ENCODE measurements around the gene OLFM2. TPM values are rescaled to one million over a fixed set of nuclear protein-coding genes. Genes with fewer than 3 reads are reported as not detected.

Gene OLFM2
- polyA plus RNA-seq, 1 donor from 2014 or later: 68.6 TPM

DNA sequence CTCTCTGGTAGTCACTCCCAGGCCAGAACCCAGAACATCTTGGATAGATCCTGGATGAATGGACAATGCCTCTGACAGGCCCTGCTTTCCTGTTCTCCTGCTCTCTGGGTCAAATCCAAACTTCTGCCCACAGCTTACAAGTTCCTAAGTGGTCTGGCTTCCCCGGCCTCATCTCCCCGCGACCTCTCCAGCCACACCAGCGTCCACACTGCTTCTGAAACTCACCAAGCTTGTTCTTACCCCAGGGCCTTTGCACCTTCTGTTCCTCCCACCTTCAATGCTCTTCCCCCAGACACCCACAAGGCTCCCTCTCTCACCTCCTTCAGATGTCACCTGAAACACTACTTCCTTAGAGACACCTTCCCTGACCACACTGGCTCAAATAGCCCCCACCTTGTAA, 3.5 kb downstream of the OLFM2 start:
- Histone ChIP-seq H3K9me3 (ENCODE audit: low read length) (no peaks in the 10 kb centered on the region), H3K9ac (ENCODE audit: low read length) (no peak overlapping the region), H3K9me2 (ENCODE audit: insufficient read depth, low read length) (no peaks in the 10 kb centered on the region), H2AFZ (ENCODE audit: low read depth, low read length) (no peak overlapping the region), H3K4me3 (ENCODE audit: low read length) (no peak overlapping the region), H3K4me2 (ENCODE audit: low read length) (no peak overlapping the region), H4K20me1 (ENCODE audit: insufficient read depth) (peaks cover 4% of the 10 kb centered on the region), H3K27ac (ENCODE audit: low read length) (no peak overlapping the region), H3K36me3 (ENCODE audit: insufficient read depth, low read length) (no peaks in the 10 kb centered on the region), H3K27me3 (ENCODE audit: insufficient read depth, low read depth, low read length) (peaks cover 2% of the 10 kb centered on the region), H3F3A (ENCODE audit: insufficient read depth, low read length, poor library complexity, severe bottlenecking) (no peaks in the 10 kb centered on the region), H3K79me2 (replicated peaks; ENCODE audit: insufficient read depth, low read length) (peaks cover 35% of the 10 kb centered on the region)
- no peak for TF ChIP-seq TAF1 (IDR thresholded peaks at IDR 0.05; ENCODE audit: low read depth)
- TF ChIP-seq EZH2 (IDR thresholded peaks at IDR 0.05; ENCODE audit: borderline replicate concordance, insufficient read depth, low read length, poor library complexity, severe bottlenecking): no peak

DNA sequence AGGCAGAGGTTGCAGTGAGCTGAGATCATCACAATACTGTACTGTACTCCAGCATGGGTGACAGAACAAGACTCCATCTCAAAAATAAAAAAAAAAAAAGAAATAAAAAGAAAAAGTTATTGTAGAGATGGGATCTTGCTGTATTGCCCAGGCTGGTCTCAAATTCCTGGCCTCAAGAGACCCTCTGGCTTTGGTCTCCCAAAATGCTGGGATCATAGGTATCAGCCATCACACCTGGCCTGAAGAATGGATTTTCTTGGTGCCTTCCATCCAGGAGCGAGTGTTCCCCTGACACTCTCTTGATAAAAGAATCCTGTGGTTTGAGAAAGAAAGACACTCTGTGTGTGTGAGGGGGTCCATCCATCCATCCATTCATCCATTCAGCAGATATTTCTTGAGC, 4.7 kb downstream of the OLFM2 start:
- Histone ChIP-seq H3K9me3 (ENCODE audit: low read length) (no peaks in the 10 kb centered on the region), H3K4me2 (ENCODE audit: low read length) (no peak overlapping the region), H3K79me2 (replicated peaks; ENCODE audit: insufficient read depth, low read length) (peaks cover 39% of the 10 kb centered on the region), H3K4me3 (ENCODE audit: low read length) (no peak overlapping the region), H2AFZ (ENCODE audit: low read depth, low read length) (no peak overlapping the region), H3F3A (ENCODE audit: insufficient read depth, low read length, poor library complexity, severe bottlenecking) (no peaks in the 10 kb centered on the region), H3K9ac (ENCODE audit: low read length) (no peak overlapping the region), H3K9me2 (ENCODE audit: insufficient read depth, low read length) (no peaks in the 10 kb centered on the region), H3K36me3 (ENCODE audit: insufficient read depth, low read length) (no peaks in the 10 kb centered on the region), H3K27me3 (ENCODE audit: insufficient read depth, low read depth, low read length) (peaks cover 2% of the 10 kb centered on the region), H3K27ac (ENCODE audit: low read length) (no peak overlapping the region), H4K20me1 (ENCODE audit: insufficient read depth) (peaks cover 4% of the 10 kb centered on the region)
- TF ChIP-seq, protein P1, sequence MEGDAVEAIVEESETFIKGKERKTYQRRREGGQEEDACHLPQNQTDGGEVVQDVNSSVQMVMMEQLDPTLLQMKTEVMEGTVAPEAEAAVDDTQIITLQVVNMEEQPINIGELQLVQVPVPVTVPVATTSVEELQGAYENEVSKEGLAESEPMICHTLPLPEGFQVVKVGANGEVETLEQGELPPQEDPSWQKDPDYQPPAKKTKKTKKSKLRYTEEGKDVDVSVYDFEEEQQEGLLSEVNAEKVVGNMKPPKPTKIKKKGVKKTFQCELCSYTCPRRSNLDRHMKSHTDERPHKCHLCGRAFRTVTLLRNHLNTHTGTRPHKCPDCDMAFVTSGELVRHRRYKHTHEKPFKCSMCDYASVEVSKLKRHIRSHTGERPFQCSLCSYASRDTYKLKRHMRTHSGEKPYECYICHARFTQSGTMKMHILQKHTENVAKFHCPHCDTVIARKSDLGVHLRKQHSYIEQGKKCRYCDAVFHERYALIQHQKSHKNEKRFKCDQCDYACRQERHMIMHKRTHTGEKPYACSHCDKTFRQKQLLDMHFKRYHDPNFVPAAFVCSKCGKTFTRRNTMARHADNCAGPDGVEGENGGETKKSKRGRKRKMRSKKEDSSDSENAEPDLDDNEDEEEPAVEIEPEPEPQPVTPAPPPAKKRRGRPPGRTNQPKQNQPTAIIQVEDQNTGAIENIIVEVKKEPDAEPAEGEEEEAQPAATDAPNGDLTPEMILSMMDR (IDR thresholded peaks at IDR 0.05; ENCODE audit: poor library complexity, severe bottlenecking): no peak
- TF ChIP-seq RAD21 (conservative IDR thresholded peaks at IDR 0.05): no peak
- TF ChIP-seq SMC3 (conservative IDR thresholded peaks at IDR 0.05; ENCODE audit: poor library complexity): no peak
- no peak for TF ChIP-seq MXI1 (conservative IDR thresholded peaks at IDR 0.05; ENCODE audit: poor library complexity, severe bottlenecking)
- no peak for TF ChIP-seq EZH2 (IDR thresholded peaks at IDR 0.05; ENCODE audit: borderline replicate concordance, insufficient read depth, low read length, poor library complexity, severe bottlenecking)
- TF ChIP-seq EP300 (conservative IDR thresholded peaks at IDR 0.05; ENCODE audit: poor library complexity, severe bottlenecking): no peak
- TF ChIP-seq TAF1 (IDR thresholded peaks at IDR 0.05; ENCODE audit: low read depth): no peak
- TF ChIP-seq POLR2AphosphoS5 (IDR thresholded peaks at IDR 0.05): no peak
- TF ChIP-seq, protein P2, sequence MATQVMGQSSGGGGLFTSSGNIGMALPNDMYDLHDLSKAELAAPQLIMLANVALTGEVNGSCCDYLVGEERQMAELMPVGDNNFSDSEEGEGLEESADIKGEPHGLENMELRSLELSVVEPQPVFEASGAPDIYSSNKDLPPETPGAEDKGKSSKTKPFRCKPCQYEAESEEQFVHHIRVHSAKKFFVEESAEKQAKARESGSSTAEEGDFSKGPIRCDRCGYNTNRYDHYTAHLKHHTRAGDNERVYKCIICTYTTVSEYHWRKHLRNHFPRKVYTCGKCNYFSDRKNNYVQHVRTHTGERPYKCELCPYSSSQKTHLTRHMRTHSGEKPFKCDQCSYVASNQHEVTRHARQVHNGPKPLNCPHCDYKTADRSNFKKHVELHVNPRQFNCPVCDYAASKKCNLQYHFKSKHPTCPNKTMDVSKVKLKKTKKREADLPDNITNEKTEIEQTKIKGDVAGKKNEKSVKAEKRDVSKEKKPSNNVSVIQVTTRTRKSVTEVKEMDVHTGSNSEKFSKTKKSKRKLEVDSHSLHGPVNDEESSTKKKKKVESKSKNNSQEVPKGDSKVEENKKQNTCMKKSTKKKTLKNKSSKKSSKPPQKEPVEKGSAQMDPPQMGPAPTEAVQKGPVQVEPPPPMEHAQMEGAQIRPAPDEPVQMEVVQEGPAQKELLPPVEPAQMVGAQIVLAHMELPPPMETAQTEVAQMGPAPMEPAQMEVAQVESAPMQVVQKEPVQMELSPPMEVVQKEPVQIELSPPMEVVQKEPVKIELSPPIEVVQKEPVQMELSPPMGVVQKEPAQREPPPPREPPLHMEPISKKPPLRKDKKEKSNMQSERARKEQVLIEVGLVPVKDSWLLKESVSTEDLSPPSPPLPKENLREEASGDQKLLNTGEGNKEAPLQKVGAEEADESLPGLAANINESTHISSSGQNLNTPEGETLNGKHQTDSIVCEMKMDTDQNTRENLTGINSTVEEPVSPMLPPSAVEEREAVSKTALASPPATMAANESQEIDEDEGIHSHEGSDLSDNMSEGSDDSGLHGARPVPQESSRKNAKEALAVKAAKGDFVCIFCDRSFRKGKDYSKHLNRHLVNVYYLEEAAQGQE (IDR thresholded peaks at IDR 0.05; ENCODE audit: borderline replicate concordance): no peak

DNA sequence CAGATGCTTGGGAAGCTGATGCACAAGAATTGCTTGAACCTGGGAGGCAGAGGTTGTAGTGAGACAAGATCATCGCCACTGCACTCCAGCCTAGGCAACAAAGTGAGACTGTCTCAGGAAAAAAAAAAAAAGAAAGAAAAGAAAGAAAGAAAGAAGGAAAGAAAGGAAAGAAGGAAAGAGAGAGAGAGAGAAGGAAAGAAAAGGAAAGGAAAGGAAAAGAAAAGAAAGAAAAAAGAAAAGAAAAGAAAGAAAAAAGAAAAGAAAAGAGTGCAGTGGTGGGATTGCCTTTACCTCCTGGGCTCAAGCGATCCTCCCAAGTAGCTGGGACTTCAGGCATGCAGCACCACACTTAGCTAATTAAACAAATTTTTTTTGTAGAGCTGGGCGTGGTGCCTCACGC, 12.9 kb downstream of the OLFM2 start:
- Histone ChIP-seq H3K9me2 (ENCODE audit: insufficient read depth, low read length) (no peaks in the 10 kb centered on the region), H3F3A (ENCODE audit: insufficient read depth, low read length, poor library complexity, severe bottlenecking) (no peaks in the 10 kb centered on the region), H3K79me2 (replicated peaks; ENCODE audit: insufficient read depth, low read length) (peaks cover 9% of the 10 kb centered on the region), H3K27me3 (ENCODE audit: insufficient read depth, low read depth, low read length) (no peaks in the 10 kb centered on the region), H3K36me3 (ENCODE audit: insufficient read depth, low read length) (no peaks in the 10 kb centered on the region), H2AFZ (ENCODE audit: low read depth, low read length) (no peak overlapping the region), H4K20me1 (ENCODE audit: insufficient read depth) (no peaks in the 10 kb centered on the region), H3K4me2 (ENCODE audit: low read length) (no peak overlapping the region), H3K9me3 (ENCODE audit: low read length) (no peaks in the 10 kb centered on the region), H3K9ac (ENCODE audit: low read length) (no peak overlapping the region), H3K27ac (ENCODE audit: low read length) (no peak overlapping the region), H3K4me3 (ENCODE audit: low read length) (no peak overlapping the region)
- TF ChIP-seq EZH2 (IDR thresholded peaks at IDR 0.05; ENCODE audit: borderline replicate concordance, insufficient read depth, low read length, poor library complexity, severe bottlenecking) (no peak), RAD21 (conservative IDR thresholded peaks at IDR 0.05) (no peak), MXI1 (conservative IDR thresholded peaks at IDR 0.05; ENCODE audit: poor library complexity, severe bottlenecking) (no peak), TAF1 (IDR thresholded peaks at IDR 0.05; ENCODE audit: low read depth) (no peak), EP300 (conservative IDR thresholded peaks at IDR 0.05; ENCODE audit: poor library complexity, severe bottlenecking) (no peak), POLR2AphosphoS5 (IDR thresholded peaks at IDR 0.05) (no peak), SMC3 (conservative IDR thresholded peaks at IDR 0.05; ENCODE audit: poor library complexity) (no peak)
- TF ChIP-seq, protein P1 (IDR thresholded peaks at IDR 0.05; ENCODE audit: poor library complexity, severe bottlenecking): no peak
- TF ChIP-seq, protein P2 (IDR thresholded peaks at IDR 0.05; ENCODE audit: borderline replicate concordance): no peak
